GM12874 (cell line): ENCODE measurements around the gene MYZAP.

Source experiments
- TF ChIP-seq, protein P1 (sequence below): IDR thresholded peaks from 2 replicates; pipeline ENCODE4 v1.5.1; 2011; ENCODE audit warnings: low read depth, mild to moderate bottlenecking, control low read depth, low read length, moderate library complexity; ENCODE audit not compliant: insufficient read depth

Gene MYZAP

DNA sequence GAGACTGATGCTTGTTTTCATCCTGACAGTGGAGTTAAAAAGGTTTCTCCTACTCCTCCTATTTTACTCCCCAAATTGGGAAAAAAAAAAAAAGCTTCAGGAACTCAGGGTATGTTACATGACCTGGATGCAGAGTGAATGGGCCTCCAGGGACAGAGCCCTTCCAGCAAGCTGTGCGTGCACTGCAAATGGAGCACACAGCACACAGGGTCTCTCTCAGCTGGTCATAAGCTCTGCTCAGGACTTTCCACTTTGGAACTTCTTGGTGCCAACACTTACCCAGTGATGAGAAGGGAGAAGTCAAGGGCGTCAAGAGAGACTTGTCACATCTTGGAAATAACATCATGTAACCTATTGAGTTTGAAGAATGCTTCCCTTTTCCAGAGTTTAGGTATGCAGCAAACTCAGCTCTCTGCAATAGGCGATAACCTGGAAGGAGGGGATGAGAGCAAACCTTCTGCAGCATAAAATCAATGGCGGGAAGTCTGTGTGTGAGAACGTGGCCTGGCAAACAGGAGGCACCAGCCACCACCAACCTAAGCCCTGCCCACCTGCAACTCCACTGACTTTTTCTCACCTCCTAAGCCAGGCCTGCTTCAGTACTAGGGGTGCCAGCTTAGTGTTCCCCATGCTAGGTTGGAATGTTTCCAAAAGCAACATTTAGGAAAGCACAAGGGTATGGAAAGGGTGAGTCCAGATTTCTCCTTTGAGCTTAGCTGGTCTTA is 39.8 kb downstream of the MYZAP start:
- TF ChIP-seq, protein P1, sequence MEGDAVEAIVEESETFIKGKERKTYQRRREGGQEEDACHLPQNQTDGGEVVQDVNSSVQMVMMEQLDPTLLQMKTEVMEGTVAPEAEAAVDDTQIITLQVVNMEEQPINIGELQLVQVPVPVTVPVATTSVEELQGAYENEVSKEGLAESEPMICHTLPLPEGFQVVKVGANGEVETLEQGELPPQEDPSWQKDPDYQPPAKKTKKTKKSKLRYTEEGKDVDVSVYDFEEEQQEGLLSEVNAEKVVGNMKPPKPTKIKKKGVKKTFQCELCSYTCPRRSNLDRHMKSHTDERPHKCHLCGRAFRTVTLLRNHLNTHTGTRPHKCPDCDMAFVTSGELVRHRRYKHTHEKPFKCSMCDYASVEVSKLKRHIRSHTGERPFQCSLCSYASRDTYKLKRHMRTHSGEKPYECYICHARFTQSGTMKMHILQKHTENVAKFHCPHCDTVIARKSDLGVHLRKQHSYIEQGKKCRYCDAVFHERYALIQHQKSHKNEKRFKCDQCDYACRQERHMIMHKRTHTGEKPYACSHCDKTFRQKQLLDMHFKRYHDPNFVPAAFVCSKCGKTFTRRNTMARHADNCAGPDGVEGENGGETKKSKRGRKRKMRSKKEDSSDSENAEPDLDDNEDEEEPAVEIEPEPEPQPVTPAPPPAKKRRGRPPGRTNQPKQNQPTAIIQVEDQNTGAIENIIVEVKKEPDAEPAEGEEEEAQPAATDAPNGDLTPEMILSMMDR = no peak

DNA sequence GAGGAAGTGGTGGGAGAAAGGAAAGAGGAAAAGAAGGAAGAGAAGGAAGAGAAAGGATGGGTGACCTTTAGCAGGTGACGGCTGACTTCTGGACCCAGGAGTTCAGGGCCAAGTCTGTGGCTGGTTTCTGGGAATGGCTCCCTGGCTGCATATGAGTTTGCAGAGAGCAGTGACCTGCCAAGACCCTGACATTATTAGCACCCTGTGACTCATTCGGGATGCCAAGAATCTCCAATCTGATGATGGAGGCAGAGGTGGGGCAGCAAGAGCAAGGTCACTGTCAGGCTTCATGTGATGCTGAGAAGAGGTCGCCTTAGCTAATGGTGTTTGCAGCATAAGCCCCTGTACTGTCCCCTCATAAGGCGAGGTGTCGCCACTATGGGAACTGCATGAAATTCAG is 42.6 kb downstream of the MYZAP start:
- TF ChIP-seq, protein P1 = no peak

DNA sequence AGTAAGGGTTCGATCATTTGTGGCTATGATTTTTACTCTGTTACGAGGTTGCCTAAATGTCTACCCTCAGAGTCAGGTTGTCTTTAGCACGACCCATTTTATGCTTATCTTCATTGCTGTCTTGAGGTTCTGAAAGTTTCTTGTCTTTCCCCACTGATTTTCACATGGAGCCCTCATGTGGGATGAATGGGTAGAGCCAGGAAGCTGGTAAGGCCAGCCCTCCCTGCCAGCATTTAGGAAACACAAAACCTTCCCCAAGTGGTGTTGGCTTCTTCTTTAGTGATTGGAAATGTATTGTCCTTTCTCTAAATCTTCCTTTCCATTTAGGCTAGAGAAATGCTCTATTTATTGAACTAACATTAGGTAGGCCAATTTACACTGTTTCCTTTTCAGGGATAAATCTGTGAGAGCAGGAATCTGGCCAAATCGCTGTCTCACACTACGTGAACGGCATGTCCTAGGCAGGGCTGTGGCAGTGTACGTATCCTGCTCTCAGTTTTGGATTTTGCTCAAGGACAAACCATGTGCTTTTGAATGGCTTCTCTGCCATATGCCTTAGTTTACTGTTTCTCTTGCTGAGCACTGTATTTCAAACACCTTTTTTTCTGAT is 43.7 kb downstream of the MYZAP start:
- TF ChIP-seq, protein P1 = no peak

DNA sequence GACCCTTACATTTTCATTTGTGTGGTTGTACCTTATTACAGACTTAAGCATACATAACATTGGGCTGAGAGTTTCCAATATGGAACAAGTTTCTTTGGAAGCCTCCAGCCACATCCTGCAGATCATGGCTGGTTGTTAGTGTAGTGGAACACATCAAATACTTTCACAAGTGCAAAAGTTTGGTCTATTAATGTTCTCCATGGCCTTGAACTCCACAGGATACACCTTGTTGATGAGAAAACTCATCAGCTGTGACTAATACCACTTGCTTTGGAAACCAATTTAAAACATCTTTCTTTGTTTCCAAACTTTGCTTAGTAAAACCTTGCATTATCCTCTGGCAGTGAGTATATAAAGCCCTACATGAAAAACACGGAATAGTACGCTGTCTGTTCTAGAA is 46.1 kb downstream of the MYZAP start:
- TF ChIP-seq, protein P1 = no peak

DNA sequence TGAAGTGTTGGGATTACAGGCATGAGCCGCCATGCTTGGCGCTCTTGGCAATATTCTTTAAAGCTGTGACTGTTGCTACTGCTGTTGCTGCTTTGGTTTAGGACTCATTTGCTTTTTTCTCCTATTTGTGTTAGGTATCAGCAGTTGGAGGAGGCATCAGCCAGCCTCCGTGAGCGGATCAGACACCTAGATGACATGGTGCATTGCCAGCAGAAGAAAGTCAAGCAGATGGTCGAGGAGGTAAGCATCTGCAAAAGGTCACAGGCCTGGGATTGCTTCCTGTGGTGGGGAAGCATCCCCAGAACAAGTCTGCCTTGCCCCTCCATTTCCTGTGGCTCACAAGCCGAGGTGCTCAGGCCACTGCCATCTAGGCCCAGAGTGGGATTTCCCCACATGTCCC is 47.6 kb downstream of the MYZAP start:
- TF ChIP-seq, protein P1 = no peak

DNA sequence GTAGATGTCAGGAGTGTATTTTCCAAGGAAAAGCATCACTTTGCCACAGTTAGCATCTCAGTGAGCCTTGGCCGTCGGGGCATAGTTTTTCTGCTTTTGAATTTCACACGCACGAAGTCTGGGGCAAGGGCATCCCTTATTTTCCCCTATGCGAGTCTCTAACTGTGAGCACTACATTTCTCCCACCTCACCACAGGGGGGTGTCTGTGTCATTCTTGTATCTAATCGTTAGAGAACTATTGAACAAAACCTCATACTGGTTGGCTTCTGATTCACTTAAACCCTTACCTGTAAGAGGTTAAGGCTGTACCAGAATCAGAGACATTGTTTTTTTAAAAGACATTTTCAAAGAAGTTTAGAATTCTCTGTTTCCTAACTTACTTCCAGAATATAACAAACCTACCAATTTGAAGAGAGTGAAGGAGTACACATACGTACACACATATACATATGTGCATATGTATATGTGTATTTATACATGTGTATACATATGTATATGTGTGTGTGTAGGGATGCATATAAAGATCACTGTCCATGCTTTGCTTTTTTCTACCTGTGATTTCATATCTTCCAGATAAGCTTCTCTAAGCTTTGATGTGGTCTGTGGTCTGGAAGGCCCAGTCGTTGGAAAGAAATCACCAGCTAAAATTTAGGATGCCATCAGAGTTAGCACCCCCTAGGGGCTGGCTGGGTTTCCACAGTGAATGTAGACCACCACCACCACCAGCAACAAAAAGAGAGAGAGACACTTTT is 49.4 kb downstream of the MYZAP start:
- TF ChIP-seq, protein P1 = peak; percentile 57

DNA sequence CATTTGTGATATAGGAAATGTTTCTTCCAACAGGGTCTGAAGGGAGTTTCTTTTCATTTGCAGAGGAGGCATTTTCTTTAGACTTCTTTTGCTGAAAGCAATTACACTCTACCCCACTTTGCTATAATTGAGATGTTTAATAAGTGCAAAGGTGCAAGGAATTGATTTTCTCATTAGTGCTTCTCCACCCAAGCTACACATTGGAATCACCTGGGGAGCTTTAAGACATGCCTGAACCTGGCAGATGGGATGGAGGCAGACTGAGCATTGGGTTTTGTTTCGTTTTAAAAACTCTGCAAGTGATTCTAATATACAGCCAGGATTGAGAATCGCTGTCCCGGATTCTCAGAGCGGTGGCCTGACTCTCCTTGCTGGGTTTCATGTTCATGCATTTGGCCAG is 52.1 kb downstream of the MYZAP start:
- TF ChIP-seq, protein P1 = no peak
